ENCODE results near the gene CAPN9. TPM values are rescaled to one million over a fixed set of nuclear protein-coding genes. Genes with fewer than 3 reads are reported as not detected.

Gene CAPN9
- total and polyA plus RNA-seq, 9 of the 15 experiments (the other 6 are each of a cell fraction or from before 2014, with no cell fraction given), result not detected

DNA sequence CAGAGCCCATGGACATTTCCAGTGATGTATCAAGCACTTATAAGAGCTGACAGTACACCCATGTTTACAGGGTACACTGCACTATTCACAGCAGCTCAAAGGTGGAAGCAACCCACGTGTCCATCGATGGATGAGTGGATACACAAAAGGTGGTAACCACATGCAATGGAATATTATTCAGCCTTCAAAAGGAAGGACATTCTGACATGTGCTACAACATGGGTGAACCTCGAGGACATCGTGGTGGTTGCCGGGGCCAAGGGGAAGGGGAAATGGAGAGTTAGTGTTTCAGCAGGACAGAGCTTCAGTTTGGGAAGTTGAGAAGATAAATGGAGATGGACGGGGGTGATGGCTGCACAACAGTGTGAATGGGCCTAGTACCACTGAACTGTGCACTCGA, 42.4 kb upstream of the CAPN9 start:
- TF ChIP-seq SIN3B (IDR thresholded peaks at IDR 0.05; ENCODE audit: low read depth) (no peak), ZNF146 (CRISPR knock-in tag; IDR thresholded peaks at IDR 0.05; ENCODE audit: unreplicated experiment) (peak; percentile 66), SMC3 (conservative IDR thresholded peaks at IDR 0.05; ENCODE audit: insufficient read depth, low read depth, low read length) (no peak)
- DNase-seq (ENCODE audit: extremely low read depth in 1 of 4, low spot score in 3 of 4) (no peak), FAIRE-seq (no peak), ATAC-seq (no peak)
- POLR2A ChIA-PET, result interaction anchor here (0.8 kb wide), 1 partner anchor 19 kb away, joined by 3 read pairs; no protein-coding TSS in a partner anchor
- Histone ChIP-seq H3K9me1 (ENCODE audit: control insufficient read depth, insufficient read depth, low read length) (no peaks in the 10 kb centered on the region), H3K27me3 (ENCODE audit: control insufficient read depth in 2 of 2, insufficient read depth in 2 of 2, low read length in 2 of 2) (peaks cover 75 to 84% of the 10 kb centered on the region in 2 experiments), H3K27ac (ENCODE audit: extremely low read depth, low read depth, low read length) (no peak overlapping the region), H4K20me1 (replicated peaks; ENCODE audit: control insufficient read depth, insufficient read depth, low read length) (peaks cover 8% of the 10 kb centered on the region), H2AFZ (ENCODE audit: low read depth, low read length) (no peak overlapping the region), H3K4me2 (ENCODE audit: insufficient read depth, low read length) (no peak overlapping the region), H3K9me3 (replicated peaks; ENCODE audit: control insufficient read depth, insufficient read depth, low read depth, low read length) (no peaks in the 10 kb centered on the region), H3K4me1 (replicated peaks in 1 of 2; ENCODE audit: control insufficient read depth in 2 of 2, insufficient read depth in 2 of 2, low read length in 2 of 2) (peaks cover 0 to 11% of the 10 kb centered on the region in 2 experiments; a peak in 2 of 5 replicates), H3K9ac (ENCODE audit: insufficient read depth in 1 of 2, low read depth in 2 of 2, low read length in 2 of 2) (no peak overlapping the region), H3K4me3 (no peak overlapping the region), H3K79me2 (ENCODE audit: control insufficient read depth, insufficient read depth, low read length) (no peaks in the 10 kb centered on the region), H3K36me3 (ENCODE audit: control insufficient read depth, insufficient read depth, low read length) (no peaks in the 10 kb centered on the region)
- CTCF ChIA-PET (ENCODE audit: low intra/inter-chr PET ratio), result no interaction called here
- in situ Hi-C loops (cut with MboI), result no loop called here
- BruUV-seq (replicated peaks), result no TSS peak
- intact Hi-C loops (cut with micrococcal nuclease), result no loop called here
- 2% methylated on average over 7 of the region's 7 CpGs for WGBS (ENCODE audit: insufficient coverage, low coverage, missing lambda C conversion rate)

DNA sequence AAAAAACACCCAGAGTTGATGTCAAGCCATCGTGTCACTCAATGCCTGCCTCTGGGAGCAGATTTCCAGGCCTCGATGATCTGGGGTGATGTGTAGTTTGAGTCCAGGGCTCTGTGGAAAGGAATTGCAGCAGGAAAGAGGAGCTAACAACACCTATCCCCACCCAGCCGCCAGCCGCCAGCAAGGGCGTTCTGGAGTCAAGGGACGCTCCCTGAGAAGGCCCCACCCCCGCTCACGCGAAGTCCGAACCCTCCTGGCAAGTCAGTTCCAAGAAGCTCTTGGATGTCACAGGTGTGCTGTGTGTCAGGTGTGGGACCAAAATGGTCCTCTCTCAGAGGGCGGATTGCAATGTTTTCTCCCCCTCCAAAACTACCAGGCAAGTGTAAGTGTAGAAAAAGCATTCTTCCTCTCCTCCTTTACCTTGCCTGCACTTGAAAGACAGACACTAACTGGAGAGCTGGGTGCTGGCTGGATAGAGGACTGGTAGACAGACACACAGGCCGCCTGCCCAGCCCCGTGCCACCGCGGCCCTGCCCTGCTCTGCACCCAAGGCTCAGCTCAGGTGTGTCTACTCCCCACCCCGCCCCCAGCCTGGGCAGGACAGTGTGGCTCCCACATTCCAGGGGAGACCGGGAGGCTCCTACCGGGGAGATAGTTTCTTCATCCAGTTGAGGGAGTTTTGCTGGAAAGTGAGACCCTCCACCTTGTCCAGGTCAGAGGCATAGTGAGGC, 41.7 kb upstream of the CAPN9 start:
- Histone ChIP-seq H3K36me3 (ENCODE audit: control insufficient read depth, insufficient read depth, low read length) (no peaks in the 10 kb centered on the region), H3K4me1 (replicated peaks in 1 of 2; ENCODE audit: control insufficient read depth in 2 of 2, insufficient read depth in 2 of 2, low read length in 2 of 2) (peaks cover 0 to 16% of the 10 kb centered on the region in 2 experiments; a peak in 2 of 5 replicates), H3K79me2 (ENCODE audit: control insufficient read depth, insufficient read depth, low read length) (no peaks in the 10 kb centered on the region), H3K4me2 (ENCODE audit: insufficient read depth, low read length) (no peak overlapping the region), H3K9me3 (replicated peaks; ENCODE audit: control insufficient read depth, insufficient read depth, low read depth, low read length) (no peaks in the 10 kb centered on the region), H3K27ac (ENCODE audit: extremely low read depth, low read depth, low read length) (no peak overlapping the region), H3K4me3 (no peak overlapping the region), H3K9me1 (ENCODE audit: control insufficient read depth, insufficient read depth, low read length) (no peaks in the 10 kb centered on the region), H2AFZ (ENCODE audit: low read depth, low read length) (no peak overlapping the region), H3K9ac (ENCODE audit: insufficient read depth in 1 of 2, low read depth in 2 of 2, low read length in 2 of 2) (no peak overlapping the region), H4K20me1 (replicated peaks; ENCODE audit: control insufficient read depth, insufficient read depth, low read length) (peaks cover 10% of the 10 kb centered on the region), H3K27me3 (ENCODE audit: control insufficient read depth in 2 of 2, insufficient read depth in 2 of 2, low read length in 2 of 2) (peaks cover 72 to 87% of the 10 kb centered on the region in 2 experiments)
- intact Hi-C loops (cut with micrococcal nuclease), result no loop called here
- ATAC-seq (no peak), FAIRE-seq (no peak), DNase-seq (ENCODE audit: extremely low read depth in 1 of 4, low spot score in 3 of 4) (no peak)
- ChIA-PET CTCF (ENCODE audit: low intra/inter-chr PET ratio) (no interaction called here), POLR2A (interaction anchor here (0.8 kb wide), 1 partner anchor 20 kb away, joined by 3 read pairs; no protein-coding TSS in a partner anchor)
- no TSS peak for BruUV-seq (replicated peaks)
- 3% methylated on average over 15 of the region's 18 CpGs for WGBS (ENCODE audit: insufficient coverage, low coverage, missing lambda C conversion rate)
- in situ Hi-C loops (cut with MboI), result no loop called here
- TF ChIP-seq ZNF253 (CRISPR knock-in tag; conservative IDR thresholded peaks at IDR 0.05) (no peak), NCOA1 (IDR thresholded peaks at IDR 0.05; ENCODE audit: low read depth) (no peak), SMARCE1 (IDR thresholded peaks at IDR 0.05) (no peak), CREM (IDR thresholded peaks at IDR 0.05; ENCODE audit: low read depth) (no peak), TAF15 (IDR thresholded peaks at IDR 0.05; ENCODE audit: low read depth, low read length) (no peak)
